AG04449 (cell line): ENCODE data around the gene SP2.

ENCODE experiments used
- CTCF ChIA-PET: fragments of 350-600 bp; formaldehyde crosslinking; extraction: SDS; loops from one replicate; lab custom pipeline; 2021; ENCODE audit warnings: antibody characterized with exemption; lab: Yijun Ruan, JAX
- POLR2A ChIA-PET: fragments of 400-600, 350-600 bp; formaldehyde crosslinking; extraction: SDS; loops from one replicate; lab custom pipeline; 2020; ENCODE audit warnings: antibody characterized with exemption, inconsistent platforms; lab: Yijun Ruan, JAX
- DNase-seq: peaks from one replicate; pipeline ENCODE4 v3.0.0-alpha.2; 2010; ENCODE audit warnings: low read depth, low spot score
- H3K4me3 ChIP-seq: 2 replicates; pipeline ENCODE4 v1.5.1; 2011; ENCODE audit warnings: low read depth, mild to moderate bottlenecking, control low read depth, low read length
- CTCF ChIP-seq: IDR thresholded peaks from one replicate; pipeline ENCODE4 v1.5.1; 2011; ENCODE audit warnings: mild to moderate bottlenecking, moderate library complexity, low read length, control low read depth, inconsistent platforms; ENCODE audit not compliant: insufficient read depth; ENCODE audit errors: missing control alignments

SP2 gene

GRCh38 chr17:47866941-47867340 lies 29.1 kb upstream of the SP2 start:
- DNase-seq = no peak
- ChIA-PET POLR2A (no interaction called here), CTCF (interaction anchor here (1.1 to 10.4 kb wide), 3 partner anchors 12 to 26 kb away, joined by 4 to 82 read pairs (median 4); no protein-coding TSS in a partner anchor)
- TF ChIP-seq CTCF = no peak
- H3K4me3 ChIP-seq = no peak overlapping the region

GRCh38 chr17:47867813-47868533 lies 28.1 kb upstream of the SP2 start:
- H3K4me3 ChIP-seq = no peak overlapping the region
- CTCF ChIA-PET = interaction anchor here (1.1 to 10.4 kb wide), 5 partner anchors 13 to 103 kb away, joined by 3 to 82 read pairs (median 4); partner anchors contain the start of gene CDK5RAP3
- DNase-seq = no peak
- TF ChIP-seq CTCF = no peak
- POLR2A ChIA-PET = no interaction called here

GRCh38 chr17:47869114-47869513 lies 26.9 kb upstream of the SP2 start:
- H3K4me3 ChIP-seq = no peak overlapping the region
- ChIA-PET POLR2A (no interaction called here), CTCF (interaction anchor here (1.0 to 10.4 kb wide), 4 partner anchors 16 to 28 kb away, joined by 5 to 82 read pairs (median 8); partner anchors contain the start of gene SCRN2)
- no peak for DNase-seq
- TF ChIP-seq CTCF = no peak

- DNase-seq = no peak
- ChIA-PET CTCF (interaction anchor here (0.7 to 10.4 kb wide), 9 partner anchors 14 to 76 kb away, joined by 3 to 82 read pairs (median 5); partner anchors contain the start of genes SCRN2 and SP6), POLR2A (no interaction called here)
- no peak overlapping the region for H3K4me3 ChIP-seq
- TF ChIP-seq CTCF = no peak
These were observed 26.0 kb upstream of the SP2 start for GRCh38 chr17:47870056-47870455.

GRCh38 chr17:47871048-47871447 lies 25.0 kb upstream of the SP2 start:
- POLR2A ChIA-PET = interaction anchor here (0.6 to 1.0 kb wide), 2 partner anchors 17 to 100 kb away, joined by 3 read pairs; partner anchors contain the start of gene CDK5RAP3
- DNase-seq = no peak
- no peak overlapping the region for H3K4me3 ChIP-seq
- TF ChIP-seq CTCF = no peak
- CTCF ChIA-PET = interaction anchor here (0.8 to 10.4 kb wide), 7 partner anchors 15 to 30 kb away, joined by 4 to 82 read pairs (median 6); partner anchors contain the start of genes SCRN2 and SP2
